B cell (primary cell): ENCODE results near the gene BTK.

Experiments
- EZH2 ChIP-seq: IDR thresholded peaks from 2 replicates; pipeline ENCODE4 v1.6.1; 2012; ENCODE audit warnings: borderline replicate concordance, low read depth, mild to moderate bottlenecking, moderate library complexity, low read length; ENCODE audit not compliant: insufficient read depth, poor library complexity, severe bottlenecking
- TF ChIP-seq, protein P1 (sequence below): fragments of 200-600 bp; IDR thresholded peaks from one replicate; pipeline ENCODE4 v1.8.0; 2022; ENCODE audit warnings: antibody characterized with exemption, mild to moderate bottlenecking

DNA sequence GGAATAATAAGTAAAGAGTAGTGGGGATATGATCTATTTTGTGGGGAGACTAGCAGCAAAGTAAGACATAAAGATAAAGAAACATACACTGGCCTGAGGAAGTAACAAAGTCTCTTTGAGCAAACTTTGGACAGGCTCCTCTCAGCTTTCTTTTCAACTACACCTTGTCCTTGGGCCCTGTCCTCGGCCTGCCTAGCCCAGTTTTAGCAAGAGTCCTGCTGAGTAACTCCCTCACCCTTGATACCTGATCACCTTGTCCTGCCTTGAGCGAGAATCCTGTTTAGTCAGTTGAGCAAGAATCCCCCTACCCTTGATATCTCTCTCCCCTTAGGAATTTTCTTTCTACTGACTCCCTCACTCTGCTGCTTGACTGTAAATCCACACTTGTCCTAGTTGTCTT, 33.5 kb upstream of the BTK start:
- TF ChIP-seq, protein P1, sequence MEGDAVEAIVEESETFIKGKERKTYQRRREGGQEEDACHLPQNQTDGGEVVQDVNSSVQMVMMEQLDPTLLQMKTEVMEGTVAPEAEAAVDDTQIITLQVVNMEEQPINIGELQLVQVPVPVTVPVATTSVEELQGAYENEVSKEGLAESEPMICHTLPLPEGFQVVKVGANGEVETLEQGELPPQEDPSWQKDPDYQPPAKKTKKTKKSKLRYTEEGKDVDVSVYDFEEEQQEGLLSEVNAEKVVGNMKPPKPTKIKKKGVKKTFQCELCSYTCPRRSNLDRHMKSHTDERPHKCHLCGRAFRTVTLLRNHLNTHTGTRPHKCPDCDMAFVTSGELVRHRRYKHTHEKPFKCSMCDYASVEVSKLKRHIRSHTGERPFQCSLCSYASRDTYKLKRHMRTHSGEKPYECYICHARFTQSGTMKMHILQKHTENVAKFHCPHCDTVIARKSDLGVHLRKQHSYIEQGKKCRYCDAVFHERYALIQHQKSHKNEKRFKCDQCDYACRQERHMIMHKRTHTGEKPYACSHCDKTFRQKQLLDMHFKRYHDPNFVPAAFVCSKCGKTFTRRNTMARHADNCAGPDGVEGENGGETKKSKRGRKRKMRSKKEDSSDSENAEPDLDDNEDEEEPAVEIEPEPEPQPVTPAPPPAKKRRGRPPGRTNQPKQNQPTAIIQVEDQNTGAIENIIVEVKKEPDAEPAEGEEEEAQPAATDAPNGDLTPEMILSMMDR: no peak
- no peak for TF ChIP-seq EZH2
